Activated T-cell treated with anti-CD3 and anti-CD28 coated beads for 4 hours (primary cell): ENCODE results near the gene CDK6.
"Not testable (repeated sequence)": the region's sequence is repeated elsewhere in the genome, so short reads cannot be mapped to it uniquely, and the experiment has no call there.

ENCODE experiments used
- DNase-seq: peaks from one replicate; pipeline ENCODE4 v3.0.0-alpha.2; 2020

Gene CDK6

DNA sequence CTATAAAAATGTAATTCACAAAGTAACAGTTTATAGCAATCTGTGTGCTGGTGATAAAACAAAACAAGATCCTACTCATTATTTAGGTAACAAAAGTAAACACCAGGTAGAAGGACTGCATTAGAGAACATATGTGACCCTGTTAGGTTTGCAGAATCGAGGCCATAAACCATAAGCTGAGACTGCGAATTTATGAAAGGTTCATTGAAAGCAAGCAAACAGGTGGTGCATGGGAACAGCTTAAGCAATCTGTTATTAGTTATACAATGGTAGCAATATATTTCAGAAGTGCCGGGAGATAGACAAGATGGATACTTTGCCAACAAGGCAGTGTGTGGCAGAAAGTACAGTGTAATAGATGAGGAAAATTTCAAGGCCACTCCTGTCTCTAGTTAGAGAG lies 222.7 kb downstream of the CDK6 start:
- DNase-seq, result no peak

GRCh38 chr7:92613214-92613613 lies 223.2 kb downstream of the CDK6 start:
- DNase-seq, result no peak

- no peak for DNase-seq
Observed at GRCh38 chr7:92612501-92612900, 223.9 kb downstream of the CDK6 start.

GRCh38 chr7:92611735-92612134 lies 224.6 kb downstream of the CDK6 start:
- no peak for DNase-seq

DNA sequence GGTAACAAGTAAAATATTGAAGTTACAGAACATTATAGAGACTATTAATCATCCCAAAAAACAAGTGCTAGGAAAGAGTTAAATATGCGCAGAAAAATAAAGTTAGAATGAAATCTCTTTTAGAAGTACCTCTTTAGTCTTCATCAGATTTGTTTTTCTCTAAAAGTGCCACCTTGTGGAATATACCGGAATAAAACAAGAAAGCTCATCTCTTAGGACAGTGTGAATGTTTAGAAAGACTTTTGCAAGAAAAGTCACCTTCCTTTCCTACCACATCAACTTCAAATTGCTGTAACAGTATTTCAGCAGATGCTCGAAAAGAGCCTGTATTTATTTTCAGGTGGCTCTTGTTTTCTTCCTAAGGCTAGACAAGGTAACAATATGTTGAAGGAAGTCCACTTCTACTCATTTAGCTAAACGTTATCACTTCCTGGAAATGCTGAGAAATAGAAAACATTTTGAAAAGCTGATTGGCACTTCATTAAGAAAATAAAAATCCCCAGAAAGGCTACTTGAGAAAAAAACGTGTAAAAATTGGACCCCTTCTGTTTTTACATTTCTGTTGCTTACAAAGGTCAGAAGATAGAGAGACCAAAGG lies 226.4 kb downstream of the CDK6 start:
- DNase-seq, result no peak

- no peak for DNase-seq
Observed at GRCh38 chr7:92608380-92609322, 227.7 kb downstream of the CDK6 start.

DNA sequence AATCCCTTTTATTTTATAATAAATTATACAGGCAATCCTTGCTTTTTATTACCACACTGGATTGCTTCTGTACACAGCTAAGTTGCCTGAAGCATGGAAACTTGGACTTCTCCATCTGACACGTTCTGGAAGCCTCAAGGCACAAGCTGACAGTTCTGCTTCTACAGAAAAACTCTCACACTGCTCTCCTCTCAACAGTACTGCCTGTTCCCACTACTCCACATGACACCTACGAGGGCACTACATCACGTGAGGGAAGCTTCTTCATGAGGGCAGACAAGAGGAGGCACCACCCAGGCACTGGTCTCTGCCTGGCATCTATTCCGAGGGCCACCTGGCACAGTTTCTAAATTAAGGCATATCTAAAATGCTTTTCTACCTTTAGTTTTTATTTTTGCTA lies 229.4 kb downstream of the CDK6 start:
- DNase-seq, result no peak

DNA sequence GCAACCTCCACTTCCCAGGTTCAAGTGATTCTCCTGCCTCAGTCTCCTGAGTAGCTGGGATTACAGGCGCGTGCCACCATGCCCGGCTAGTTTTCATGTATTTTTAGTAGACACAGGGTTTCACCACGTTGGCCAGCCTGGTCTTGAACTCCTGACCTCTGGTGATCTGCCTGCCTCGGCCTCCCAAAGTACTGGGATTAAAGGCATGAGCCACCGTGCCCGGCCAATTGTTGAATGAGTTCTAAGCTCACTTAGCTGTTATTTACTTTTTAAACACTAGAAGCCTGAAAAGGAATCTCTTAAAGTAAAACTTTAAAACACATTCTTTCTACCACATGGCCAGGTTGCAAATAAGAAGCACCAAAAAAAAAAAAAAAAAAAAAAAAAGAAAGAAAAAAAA lies 231.9 kb downstream of the CDK6 start:
- not testable (repeated sequence) for DNase-seq

GRCh38 chr7:92603089-92603445 lies 233.3 kb downstream of the CDK6 start:
- no peak for DNase-seq

- no peak for DNase-seq
Observed at GRCh38 chr7:92602352-92603088, 233.9 kb downstream of the CDK6 start.

GRCh38 chr7:92598310-92598981 lies 237.9 kb downstream of the CDK6 start:
- no peak for DNase-seq

GRCh38 chr7:92595281-92595680 lies 241.1 kb downstream of the CDK6 start:
- no peak for DNase-seq

- DNase-seq, result no peak
Observed at GRCh38 chr7:92594746-92595145, 241.6 kb downstream of the CDK6 start.

GRCh38 chr7:92590711-92591310 lies 245.6 kb downstream of the CDK6 start:
- no peak for DNase-seq

DNA sequence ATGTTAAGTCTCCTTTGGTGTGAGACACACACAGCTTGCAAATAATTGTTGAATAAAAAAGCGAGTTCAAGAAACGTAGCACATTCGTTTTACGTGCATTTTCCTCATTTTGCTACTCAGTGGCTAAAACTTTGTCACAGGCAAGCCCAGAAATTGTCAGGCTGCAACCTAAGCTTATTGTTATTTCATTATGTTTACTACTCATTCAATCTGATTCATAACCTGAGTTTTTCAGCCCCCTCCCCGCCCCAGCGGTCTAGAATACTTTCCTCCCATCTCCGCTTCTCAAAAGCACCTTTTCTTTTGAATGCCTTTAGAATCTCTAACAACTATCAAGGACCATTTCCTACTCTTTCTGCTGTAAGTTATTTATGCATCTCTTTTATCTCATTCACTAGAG lies 247.3 kb downstream of the CDK6 start:
- no peak for DNase-seq

- DNase-seq, result no peak
Observed at GRCh38 chr7:92588561-92588960, 247.8 kb downstream of the CDK6 start.

DNA sequence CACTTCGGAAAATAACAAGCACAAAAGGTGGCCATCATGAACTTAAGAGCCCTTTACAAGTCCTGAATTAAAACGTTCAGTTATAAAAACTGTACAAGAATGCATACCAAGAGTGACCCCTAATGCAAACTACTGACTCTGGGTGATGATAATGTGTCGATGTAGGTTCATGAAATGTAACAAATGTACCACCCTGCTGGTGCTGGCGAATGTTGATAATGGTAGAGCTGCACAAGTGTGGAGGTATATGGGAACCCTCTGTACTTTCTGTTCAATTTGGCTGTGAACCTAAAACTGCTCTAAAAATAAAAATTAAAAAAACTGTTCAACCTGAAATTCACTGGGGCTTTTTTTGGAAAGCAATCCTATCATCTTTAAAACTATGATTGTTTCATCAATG lies 249.5 kb downstream of the CDK6 start:
- no peak for DNase-seq

GRCh38 chr7:92586403-92586802 lies 250.0 kb downstream of the CDK6 start:
- no peak for DNase-seq

- no peak for DNase-seq
Observed at GRCh38 chr7:92584953-92585352, 251.4 kb downstream of the CDK6 start.

DNA sequence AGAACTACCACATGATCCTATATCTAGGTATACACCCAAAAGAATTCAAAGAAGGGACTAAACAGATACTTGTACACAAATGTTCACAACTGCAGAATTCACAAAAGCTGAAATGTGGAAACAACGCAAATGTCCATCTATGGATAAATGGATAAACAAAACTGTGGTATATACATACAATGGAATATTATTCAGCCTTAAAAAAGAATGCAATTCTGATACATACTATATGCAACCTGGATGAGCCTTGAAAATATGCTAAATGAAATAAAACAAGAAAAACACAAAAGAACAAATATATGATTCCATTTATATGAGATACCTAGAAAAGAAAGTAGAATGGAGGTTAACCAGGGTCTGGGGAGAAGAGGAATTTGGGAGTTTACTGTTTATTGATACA lies 253.4 kb downstream of the CDK6 start:
- no peak for DNase-seq

DNA sequence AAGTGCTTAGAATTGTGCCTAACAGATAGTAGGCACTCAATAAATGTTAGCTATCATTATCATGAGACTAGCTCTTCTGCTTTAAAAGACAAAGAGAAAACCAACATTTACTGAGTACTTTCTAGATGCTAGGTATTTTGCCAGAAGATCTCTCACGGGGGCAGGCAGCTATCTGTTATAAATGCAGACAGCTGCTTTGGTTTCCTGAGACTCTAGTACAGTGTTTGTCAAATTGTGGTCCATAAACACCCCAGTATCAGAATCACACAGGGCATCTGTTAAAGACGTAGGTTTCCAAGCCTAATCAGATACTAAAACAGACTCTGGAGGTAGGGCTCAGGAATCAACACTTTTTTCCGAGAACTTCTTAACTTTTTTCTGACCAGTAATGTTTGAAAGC lies 260.1 kb downstream of the CDK6 start:
- no peak for DNase-seq

GRCh38 chr7:92569137-92569536 lies 267.2 kb downstream of the CDK6 start:
- DNase-seq, result no peak

- DNase-seq, result no peak
Observed at GRCh38 chr7:92567460-92567859, 268.9 kb downstream of the CDK6 start.
